Stimulated activated CD4-positive, alpha-beta T cell treated with anti-CD3 and anti-CD28 coated beads, TNF-alpha, amount 100 ng/mL, for 4 hours (primary cell): ENCODE data around the gene RPL32.

ENCODE experiments used
- DNase-seq, 3 experiments: peaks; one replicate each; pipeline ENCODE4 v3.0.0-alpha.2; 2020; ENCODE audit warnings: low read depth in 3 of 3

RPL32 gene

DNA sequence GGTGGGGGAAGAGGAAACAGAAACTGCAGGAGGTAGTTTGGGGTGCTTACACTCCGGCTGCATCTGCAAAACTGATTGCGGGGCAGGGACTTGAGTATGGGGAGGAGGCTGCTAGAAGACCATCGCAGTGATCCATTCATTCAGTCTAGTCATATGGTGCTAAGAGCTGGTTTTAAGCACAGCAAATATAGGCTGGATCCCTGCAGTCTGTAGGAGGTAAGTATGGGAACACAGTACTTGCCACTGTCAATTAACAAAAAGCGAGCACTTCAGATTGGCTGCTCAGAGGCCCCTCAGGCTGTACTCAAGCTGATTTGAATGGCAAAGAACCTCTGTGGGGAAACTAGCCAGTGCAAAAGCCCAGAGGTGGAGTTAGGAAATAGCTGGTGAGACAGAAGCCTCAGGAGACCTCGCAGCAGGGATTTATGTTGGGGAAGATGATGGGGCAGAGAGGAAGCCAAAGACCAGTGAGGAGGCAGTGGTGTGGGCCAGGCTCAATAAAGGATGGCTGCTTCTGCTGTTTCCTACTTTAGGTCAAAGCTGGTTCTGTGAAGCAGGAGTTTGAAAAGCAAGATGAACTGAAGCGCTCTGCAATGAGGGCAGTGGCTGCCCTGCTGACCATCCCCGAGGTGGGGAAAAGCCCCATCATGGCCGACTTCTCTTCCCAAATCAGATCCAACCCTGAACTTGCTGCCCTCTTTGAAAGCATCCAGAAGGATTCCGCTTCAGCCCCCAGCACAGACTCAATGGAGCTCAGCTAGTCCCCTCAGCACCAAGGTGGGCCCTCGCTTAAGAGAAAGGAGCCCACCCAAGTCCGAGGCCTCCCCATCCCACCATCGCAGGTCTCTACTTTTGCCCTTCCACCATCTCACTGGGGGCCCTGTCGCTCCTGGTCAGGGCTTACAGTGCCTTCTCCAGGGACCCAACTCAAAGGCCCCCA is 7.9 kb downstream of the RPL32 start:
- no peak for DNase-seq

DNA sequence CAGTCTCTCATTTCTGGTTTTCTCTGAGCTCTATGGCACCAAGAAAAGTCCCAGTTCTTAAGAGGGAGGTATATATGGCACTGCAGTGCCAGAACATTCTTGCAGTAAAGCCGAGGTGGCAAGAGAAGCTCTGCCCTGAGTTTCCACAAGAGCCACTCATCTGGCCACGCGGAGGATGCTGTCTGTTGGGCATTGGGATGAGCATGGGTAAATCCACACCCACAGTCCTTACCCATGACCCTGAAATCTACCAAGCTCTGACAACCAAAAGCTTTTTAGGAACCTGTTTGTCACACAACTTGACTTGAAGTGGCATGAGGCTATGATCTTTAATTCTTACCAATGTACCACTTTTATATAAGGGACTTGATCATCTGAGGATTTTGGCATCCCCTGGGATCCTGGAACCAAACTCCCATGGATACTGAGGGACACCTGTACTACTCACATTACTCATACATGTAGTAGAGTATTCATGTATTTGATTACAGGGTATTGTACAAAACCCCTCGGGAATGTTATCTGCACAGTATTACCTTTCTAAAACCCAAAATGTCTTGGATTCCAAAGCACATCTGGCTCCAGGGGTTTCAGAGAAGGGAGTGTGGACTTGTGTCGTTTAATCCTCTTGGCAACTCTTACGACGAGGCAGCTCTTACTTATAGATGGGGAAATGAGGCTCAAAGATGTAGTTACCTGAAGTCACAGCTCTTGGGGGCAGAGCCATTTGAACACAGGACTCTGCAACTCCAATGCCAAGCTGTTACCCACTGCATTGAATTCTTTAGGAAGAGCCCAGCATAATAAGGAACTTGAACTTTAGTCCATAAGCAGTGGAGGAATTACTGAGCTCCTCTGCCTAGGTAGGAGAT is 8.8 kb downstream of the RPL32 start:
- no peak for DNase-seq

DNA sequence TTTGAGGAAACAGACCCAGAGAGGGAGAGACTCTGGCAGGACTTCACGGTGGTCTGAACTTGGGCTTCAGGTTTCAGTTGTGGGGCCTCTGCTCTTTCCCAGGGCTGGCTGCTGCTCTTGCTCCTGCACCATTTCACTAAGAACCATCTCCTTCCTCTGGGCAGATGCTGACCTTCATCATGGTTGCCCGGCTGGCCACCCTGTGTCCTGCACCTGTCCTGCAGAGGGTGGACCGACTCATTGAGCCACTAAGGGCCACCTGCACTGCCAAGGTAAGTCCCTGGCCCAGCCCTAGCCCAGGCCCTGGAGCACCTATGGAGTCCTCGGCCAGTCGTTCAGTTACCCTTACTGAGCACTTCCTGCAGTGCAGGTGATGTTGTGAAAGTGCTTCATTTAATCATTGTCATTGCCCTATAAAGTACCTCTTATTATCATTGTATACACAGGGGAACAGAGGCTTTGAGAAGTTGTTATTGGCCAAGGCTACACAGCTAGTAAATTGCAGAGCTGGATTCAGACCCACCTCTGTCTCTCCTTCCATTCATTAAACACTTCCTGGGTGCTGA is 10.0 kb downstream of the RPL32 start:
- no peak for DNase-seq

DNA sequence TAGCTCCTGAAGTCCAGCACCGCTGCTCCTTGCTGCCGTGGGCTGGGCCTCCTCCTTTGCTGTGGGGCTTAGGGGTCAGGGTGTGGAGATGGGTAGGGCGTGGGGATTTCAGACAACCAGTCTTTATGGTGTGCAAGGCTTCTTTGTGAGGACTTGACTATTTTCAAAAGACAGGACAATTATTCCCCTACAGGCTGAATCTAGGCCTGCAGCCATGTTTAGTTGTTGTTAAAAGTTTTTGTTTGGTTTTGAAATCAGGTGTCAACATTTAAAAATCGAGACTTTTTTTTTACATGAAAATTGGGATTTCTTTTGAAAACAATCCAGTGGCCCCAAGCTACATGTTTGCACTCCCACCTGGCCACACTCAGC is 10.6 kb downstream of the RPL32 start:
- no peak for DNase-seq

DNA sequence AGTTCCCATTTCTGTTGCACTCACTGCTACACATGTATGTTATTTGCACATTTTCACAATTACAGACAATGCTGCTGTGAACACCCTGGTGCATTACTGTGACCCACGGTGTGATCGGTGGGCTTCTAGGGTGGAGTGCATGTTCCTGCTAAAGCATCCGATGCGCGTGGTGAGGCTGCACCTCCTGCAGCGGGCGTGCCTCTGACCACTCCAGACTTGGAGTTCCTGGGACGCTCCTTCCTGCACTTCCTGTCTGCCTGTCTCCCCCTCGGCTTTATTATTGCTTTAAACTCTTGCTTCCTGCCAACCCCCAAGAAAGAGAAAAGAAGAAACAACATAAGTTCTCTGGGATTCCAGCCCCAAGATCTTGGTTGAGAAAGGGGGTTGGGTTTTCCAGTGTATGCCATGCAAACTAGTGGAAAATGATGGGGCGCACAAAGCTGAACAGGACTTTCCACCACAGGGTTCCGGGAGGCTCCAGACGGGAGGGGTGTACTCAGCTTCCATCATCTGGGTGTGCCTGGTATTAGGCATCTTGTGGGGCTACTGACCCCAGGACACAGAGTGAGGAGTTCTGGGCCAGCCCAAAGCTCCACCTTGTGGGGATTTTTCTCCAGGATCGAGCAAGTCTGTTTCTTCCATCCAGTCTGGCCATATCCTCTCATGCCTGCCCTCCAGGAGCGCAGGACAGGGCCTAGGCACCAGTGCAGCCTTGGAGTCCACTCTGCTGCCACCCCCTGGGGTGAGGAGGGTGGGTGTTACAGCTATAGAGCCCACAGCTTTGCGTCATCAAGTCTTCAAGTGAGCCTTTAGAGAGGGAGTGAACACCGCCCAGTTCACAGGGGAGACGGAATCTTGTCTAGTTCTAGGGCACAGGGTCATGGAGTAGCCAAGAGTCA is 11.2 kb downstream of the RPL32 start:
- DNase-seq: no peak

DNA sequence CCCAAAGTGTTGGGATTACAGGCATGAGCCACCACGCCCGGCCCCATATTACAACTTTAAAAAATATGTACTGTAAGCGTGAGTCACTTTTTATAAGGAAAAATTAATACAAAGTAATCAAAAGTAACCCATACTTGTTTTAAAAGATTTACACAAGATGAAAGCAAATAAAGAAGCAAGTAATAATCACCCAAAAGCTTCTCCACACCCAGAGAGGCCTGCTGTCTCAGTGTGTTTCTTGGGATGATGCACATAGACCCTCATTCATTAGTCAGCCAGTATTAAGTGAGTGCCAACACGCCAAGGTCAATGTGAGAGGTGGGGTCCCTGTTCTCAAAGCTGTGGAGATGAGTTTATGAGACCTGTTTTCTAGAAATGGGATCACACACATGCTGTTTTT is 12.0 kb downstream of the RPL32 start:
- DNase-seq: no peak

DNA sequence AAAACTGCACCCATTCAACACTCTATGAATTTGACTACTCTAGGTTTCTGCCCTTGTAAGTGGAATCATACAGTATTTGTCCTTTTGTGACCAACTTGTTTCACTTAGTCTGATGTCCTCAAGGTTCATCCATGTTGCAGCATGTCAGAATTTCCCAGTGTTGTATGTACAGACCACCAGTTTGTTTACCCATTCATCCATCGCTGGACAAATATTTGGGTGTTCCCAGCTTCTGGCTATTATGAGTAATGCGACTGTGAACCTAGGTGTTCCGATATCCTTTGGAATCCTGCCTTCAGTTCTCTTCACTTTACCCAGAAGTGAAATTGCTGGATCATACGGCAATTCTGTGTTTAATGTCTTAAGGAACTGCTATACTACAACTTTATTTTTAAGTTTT is 12.6 kb downstream of the RPL32 start:
- DNase-seq: no peak

DNA sequence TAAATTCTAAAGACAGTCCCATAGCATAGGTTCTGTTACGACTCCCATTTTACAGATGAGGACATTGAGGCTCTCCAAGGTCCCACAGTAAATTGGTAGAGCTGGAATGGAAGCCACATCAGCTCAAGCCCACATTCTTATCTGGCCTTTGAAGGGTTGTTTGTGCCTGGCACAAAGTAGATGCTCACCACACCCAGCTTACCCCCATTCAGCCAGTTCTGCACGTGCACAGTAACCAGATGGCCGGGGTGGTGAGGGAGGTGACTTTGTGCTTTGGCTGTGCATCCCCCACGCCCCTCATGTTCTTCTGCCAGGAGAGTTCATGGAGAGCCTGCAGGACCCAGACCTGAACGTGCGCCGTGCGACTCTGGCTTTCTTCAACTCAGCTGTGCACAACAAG is 16.2 kb downstream of the RPL32 start:
- no peak for DNase-seq

DNA sequence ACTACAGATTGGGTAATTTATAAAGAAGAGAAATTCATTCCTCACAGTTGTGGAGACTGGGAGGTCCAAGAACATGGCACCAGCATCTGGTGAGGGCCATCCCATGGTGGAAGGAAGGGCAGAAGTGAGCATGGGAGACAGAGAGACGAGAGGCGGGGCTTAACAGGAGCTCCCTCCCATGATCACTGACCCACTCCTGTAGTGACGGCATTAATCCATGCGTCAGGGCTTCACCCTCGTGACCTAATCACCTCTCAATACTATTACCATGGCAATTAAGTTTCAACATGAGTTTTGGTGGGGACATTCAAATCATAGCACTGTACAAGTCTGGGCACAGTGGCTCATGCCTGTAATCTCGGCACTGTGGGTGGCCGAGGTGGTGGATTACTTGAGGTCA is 17.1 kb downstream of the RPL32 start:
- no peak for DNase-seq

DNA sequence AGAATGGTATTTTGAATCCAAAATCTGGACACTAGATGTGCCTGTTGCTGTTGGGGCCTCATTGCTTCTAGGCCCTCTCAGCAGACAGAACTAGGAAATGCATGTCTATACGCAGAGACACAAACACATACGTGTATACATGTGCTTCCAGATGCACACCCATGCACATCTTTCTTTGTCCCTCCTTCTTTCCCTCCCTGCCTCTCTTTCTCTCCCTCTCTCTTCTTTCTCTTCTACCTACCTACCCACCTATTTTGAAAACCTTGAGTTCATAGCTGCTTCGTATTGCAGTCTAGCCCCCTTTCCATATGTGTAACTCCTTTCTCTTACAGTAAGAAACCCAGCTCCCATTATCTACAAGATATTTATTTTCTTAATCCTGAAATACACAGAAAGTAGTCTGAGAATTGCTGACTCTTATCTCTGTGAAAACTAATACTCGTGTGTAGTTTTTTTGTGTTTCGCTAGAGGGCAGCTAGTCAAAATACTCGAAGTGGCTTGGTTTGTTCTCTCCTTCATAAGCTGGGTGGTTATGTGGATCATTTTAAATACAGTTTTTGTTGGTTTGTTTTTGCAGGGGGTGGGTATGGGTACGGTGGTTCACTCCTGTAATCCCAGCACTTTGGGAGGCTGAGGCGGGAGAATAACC is 18.5 kb downstream of the RPL32 start:
- no peak for DNase-seq

DNA sequence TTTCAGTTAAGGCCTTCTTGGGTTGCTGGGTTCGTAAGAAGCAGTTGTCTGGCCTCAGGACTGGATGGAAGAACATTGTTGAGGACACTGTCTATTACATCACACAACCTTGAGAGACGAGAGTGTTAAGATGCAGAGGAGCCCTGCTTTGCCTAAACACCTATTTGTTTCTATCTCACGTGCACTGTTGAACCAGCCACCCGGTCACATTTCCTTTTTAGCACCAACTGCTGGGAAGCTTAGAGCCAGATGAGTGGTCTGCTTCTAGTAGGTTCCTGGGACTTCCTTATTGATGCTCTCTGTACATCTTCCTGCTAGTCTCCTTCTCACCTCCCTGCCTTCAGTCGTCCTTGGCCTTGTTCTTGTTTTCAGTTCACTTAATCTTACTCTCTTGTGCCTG is 22.6 kb downstream of the RPL32 start:
- no peak for DNase-seq

DNA sequence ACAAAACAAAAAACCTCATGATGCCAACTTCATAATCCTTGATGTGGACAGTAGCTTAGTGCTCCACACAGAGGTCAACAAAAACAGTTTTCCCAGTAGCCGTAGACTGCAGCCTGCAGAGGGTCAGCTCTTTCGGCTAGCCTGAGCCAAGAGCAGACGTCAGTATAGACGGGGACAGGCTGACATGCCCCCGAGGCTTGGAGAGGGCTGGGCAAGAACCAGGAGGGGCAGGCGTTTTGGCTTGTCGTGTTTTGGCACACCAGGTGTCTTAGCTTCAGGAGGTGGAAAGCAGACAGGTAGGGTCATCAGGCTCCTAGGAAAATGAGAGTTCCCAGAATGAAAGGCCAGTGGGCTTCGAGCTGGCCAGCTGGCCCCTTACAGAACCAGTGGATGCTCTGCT is 23.1 kb downstream of the RPL32 start:
- no peak for DNase-seq

DNA sequence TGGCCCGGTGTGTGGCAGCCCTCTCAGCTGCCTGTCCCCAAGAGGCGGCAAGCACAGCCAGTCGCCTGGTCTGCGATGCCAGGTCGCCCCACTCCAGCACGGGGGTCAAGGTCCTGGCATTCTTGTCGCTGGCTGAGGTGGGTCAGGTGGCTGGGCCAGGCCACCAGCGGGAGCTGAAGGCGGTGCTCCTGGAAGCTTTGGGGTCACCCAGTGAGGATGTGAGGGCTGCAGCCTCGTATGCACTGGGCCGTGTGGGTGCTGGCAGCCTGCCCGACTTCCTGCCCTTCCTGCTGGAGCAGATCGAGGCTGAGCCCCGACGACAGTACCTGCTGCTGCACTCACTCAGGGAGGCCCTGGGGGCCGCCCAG is 24.0 kb downstream of the RPL32 start:
- DNase-seq: no peak

DNA sequence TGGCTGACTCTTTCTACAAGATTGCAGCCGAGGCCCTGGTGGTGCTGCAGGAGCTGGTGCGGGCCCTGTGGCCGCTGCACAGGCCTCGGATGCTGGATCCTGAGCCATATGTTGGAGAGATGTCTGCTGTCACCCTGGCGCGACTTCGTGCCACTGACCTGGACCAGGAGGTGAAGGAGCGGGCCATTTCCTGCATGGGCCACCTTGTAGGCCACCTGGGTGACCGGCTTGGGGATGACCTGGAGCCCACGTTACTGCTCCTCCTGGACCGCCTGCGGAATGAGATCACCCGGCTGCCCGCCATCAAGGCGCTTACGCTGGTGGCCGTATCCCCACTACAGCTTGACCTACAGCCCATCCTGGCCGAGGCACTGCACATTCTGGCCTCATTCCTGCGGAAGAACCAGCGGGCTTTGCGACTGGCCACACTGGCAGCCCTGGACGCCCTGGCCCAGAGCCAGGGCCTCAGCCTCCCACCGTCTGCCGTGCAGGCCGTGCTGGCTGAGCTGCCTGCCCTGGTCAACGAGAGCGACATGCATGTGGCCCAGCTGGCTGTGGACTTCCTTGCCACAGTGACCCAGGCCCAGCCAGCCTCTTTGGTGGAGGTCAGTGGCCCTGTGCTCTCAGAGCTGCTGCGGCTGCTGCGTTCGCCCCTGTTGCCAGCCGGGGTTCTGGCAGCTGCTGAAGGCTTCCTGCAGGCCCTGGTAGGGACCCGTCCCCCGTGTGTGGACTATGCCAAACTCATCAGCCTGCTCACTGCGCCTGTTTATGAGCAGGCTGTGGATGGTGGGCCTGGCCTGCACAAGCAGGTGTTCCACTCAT is 24.6 kb downstream of the RPL32 start:
- no peak for DNase-seq

DNA sequence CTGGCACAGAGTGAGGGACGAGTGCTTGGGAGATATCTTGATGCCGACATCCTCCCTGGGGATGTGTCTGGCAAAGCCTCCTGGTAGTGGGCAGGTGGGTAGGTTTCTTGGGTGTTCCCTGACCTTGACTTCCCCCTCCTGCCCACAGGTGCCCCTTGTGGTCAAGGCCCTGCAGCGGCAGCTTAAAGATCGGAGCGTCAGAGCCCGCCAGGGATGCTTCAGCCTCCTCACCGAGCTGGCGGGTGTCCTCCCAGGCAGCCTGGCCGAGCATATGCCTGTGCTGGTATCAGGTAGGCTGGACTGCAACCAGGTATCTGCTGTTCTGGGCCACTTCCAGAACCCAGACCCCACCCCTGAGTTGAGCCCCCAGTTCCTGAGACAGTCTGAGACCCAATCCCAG is 25.6 kb downstream of the RPL32 start:
- no peak for DNase-seq

DNA sequence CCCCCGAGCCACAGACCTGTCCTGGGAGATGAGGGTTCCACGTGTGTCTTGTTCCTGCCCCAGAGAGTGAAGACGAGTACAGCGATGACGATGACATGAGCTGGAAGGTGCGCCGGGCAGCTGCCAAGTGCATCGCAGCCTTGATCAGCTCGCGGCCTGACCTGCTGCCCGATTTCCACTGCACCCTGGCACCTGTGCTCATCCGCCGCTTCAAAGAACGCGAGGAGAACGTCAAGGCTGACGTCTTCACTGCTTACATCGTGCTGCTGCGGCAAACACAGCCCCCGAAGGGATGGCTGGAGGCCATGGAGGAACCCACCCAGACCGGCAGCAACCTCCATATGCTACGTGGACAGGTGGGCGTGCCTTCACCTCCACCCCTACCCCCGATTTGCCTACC is 26.3 kb downstream of the RPL32 start:
- DNase-seq: no peak

DNA sequence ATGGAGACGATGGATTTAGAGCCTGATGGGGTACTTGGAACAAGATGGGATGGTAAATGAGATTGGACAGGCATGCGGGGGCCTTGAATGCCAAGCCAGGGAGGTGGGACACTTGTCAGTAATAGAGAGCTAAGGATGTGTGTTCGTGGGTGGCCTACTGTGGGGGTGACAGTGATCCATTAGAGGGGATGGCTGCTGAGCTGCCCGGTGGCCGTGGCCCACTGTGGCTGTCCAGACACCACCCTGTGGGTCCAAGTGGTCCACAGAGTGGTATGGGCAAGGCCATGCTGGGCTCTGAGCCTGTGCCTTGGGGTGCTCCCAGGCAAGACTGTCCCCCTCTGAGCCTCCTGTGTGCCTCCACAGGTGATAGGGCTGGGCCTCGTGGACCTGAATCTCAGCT is 27.4 kb downstream of the RPL32 start:
- DNase-seq: no peak

DNA sequence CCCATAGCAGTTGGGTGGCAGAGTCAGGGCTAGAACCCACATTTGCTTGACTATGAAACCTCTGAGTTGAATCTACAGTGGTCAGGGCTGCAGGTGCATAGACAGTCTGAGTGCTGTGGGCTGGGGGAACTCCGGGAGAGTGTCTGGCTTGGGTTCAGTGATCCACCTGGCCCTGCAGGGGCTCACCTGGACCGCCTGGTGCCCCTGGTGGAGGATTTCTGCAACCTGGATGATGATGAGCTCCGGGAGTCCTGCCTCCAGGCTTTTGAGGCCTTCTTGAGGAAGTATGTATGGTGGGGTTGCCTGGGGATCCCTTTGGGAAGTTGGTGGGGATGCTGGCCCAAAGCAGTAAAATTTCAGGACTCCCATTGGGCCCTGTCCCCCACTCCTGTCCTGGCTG is 28.6 kb downstream of the RPL32 start:
- DNase-seq: no peak

DNA sequence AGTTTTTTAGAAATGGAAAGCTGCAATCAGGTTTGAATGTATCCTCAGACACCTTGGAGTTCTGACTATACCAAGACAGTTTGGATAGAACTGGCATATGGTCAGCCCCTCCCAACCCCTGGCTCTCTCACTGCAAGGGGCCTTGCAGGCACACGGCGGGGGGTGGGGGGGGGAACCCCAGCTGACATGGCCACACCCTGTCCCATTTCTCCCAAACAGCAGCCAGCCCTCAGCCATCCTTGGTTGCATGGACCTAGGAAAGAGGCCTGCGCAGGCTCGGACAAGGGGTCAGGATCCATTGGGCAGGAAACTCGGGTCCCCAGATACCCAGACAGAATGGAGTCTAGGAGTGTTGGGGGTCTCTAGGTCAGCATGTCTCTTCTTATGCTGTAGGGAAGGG is 30.4 kb downstream of the RPL32 start:
- DNase-seq: no peak
